Omental fat pad (tissue), 4 donors: ENCODE data around the gene CARD19. TPM values are rescaled to one million over a fixed set of nuclear protein-coding genes. Genes with fewer than 3 reads are reported as not detected.

Experiments
- ATAC-seq: fragments of 150-250 bp; one replicate; pipeline ENCODE4 v1.9.1; 2016; ENCODE audit warnings: mild to moderate bottlenecking, moderate library complexity; ENCODE audit not compliant: low FRiP score
- DNase-seq: peaks from one replicate; pipeline ENCODE4 v3.0.0-alpha.2; 2019; ENCODE audit warnings: low spot score
- CTCF ChIP-seq, 3 donors: fragments of 450-650 bp; IDR thresholded peaks; one replicate each; pipeline ENCODE4 v1.5.1; 2016 to 2017; ENCODE audit warnings: antibody characterized with exemption in 3 of 3, mild to moderate bottlenecking in 3 of 3, moderate library complexity in 2 of 3
- total RNA-seq, 4 donors: library from RNA; depleted of rRNA; stranded (reverse); fragments of >200 nt; gene quantifications; one replicate each; pipeline ENCODE4 v1.1.0, GENCODE V29; 2016

Gene CARD19
- total RNA-seq, 4 donors from 2014 or later = 45.7 to 76.5 (median 57.9) TPM

DNA sequence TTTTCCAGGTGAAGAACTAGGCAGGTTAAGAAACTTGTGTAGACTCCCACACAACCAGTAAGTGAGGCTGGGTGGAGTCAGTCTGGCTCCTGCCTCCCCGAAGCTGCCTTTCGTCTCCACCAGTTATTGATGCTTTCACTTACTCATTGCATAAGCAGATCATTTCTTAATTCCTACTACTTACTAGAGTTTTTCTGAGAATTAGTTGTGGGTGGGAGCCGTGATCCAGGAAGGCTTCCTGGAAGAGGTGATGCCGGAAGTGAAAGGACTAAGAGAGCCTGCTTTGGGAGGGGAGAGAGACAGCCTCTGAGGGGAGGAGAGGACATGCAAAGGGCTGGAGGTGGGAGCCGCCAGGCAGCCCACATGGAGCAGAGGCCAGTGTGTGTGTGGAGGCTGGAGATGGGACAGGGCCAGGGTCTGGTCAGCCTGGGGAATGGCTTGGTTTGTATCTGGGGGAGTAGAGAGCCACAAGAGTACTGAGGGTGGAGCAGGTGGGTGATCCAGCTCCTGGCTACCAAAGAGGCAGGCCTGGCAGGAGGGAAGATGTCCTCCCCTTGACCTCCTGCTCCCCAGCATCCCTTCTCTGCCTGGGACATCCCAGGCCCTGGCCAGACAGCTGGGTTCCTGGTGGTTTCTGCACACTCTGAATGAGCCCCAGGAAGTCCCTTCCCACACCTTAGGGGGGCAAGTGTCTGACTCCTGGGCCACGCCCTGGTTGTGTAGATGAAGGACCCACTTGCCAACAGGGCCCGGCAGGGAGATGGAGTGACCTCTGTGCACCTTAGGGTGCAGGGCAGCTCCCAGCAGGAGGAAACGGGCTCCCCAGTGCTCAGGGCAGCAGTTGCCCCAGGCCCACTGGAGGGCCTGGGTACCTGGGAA is 12.2 kb upstream of the CARD19 start:
- TF ChIP-seq CTCF (IDR thresholded peaks at IDR 0.05) = no peak
- DNase-seq = no peak
- peak; percentile 70 for ATAC-seq

DNA sequence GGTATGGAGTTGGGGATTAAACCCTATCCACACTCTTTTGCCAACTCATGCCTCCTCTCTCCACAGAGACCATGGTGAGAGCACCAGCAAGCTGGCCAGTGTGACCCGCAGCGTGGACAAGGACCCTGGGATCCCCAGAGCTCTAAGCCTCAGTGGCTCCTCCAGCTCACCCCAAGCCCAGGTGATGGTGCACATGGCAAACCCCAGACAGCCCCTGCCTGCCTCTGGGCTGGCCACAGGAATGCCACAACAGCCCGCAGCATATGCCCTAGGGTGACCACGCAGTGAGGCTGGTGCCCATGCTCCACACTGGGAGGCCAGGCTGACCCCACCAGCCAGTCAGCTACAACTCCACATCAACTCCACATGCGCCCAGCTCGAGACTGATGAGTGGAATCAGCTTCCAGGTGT is 11.5 kb upstream of the CARD19 start:
- DNase-seq = no peak
- TF ChIP-seq CTCF (IDR thresholded peaks at IDR 0.05) = no peak
- ATAC-seq = no peak

GRCh38 chr9:93085676-93086075 is 10.3 kb upstream of the CARD19 start:
- no peak for TF ChIP-seq CTCF (IDR thresholded peaks at IDR 0.05)
- no peak for ATAC-seq
- DNase-seq = no peak

DNA sequence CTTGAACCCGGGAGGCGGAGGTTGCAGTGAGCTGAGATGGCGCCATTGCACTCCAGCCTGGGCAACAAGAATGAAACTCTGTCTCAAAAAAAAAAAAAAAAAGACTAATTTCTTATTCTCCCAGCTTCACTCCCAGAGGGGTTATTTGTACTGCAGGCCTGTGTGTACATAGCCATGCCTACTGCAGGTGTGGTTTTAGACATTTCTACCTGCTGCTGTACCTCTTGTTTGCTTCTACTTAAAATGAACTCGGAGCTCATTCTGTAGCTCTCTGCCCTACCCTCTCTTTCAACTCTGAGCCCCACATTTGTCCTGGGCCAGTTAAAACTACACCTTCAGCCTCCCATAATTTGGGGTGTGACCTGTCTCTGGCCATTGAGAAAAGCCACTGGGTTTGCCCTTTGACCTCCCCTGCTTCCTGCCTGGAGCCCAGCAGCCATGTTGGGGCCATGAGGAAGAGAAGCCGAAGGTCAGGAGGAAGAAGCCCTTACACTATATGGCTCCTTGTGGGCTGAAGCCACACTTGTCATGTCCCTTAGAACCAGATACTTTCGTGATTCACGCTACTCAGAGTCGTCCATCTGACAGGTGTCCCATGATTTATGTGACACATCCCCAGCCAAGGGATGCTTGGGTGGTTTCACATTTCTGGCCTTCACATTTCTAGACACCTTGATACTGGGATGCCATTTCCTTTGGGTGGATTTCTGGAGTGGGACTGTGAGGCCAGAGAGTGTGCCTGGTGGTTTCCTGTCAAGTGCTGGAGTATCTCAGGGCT is 9.4 kb upstream of the CARD19 start:
- no peak for ATAC-seq
- TF ChIP-seq CTCF (IDR thresholded peaks at IDR 0.05) = no peak
- DNase-seq = no peak

- TF ChIP-seq CTCF (IDR thresholded peaks at IDR 0.05) = no peak
- ATAC-seq (no peak), DNase-seq (no peak)
These were observed 7.9 kb upstream of the CARD19 start for GRCh38 chr9:93087971-93088655.

GRCh38 chr9:93088656-93089015 is 7.4 kb upstream of the CARD19 start:
- no peak for ATAC-seq
- no peak for DNase-seq
- TF ChIP-seq CTCF (IDR thresholded peaks at IDR 0.05) = no peak
